HL-60 (cell line): ENCODE data around the gene ZMYND12.

Experiments
- DNase-seq, 2 experiments: peaks; one replicate each; pipeline ENCODE4 v3.0.0-alpha.2; 2010 to 2020; ENCODE audit warnings: low read depth in 1 of 2, low spot score in 1 of 2
- H3K27ac ChIP-seq: fragments of 250-450 bp; sonication (Bioruptor Pico); replicated peaks from 2 replicates; pipeline ENCODE4 v1.5.1; 2020; ENCODE audit warnings: mild to moderate bottlenecking, moderate library complexity
- H3K27me3 ChIP-seq: fragments of 250-450 bp; sonication (Bioruptor Pico); 2 replicates; pipeline ENCODE4 v1.5.1; 2021; ENCODE audit warnings: mild to moderate bottlenecking, moderate library complexity; ENCODE audit not compliant: insufficient read depth, poor library complexity, severe bottlenecking
- H3K4me3 ChIP-seq: replicated peaks from 2 replicates; pipeline ENCODE4 v1.5.1; 2011; ENCODE audit warnings: mild to moderate bottlenecking, control low read depth, low read length; ENCODE audit not compliant: insufficient read depth
- GABPA ChIP-seq: IDR thresholded peaks from 2 replicates; pipeline ENCODE4 v1.6.1; 2012; ENCODE audit warnings: low read depth
- POLR2AphosphoS5 ChIP-seq: IDR thresholded peaks from 2 replicates; pipeline ENCODE4 v1.6.1; 2012; ENCODE audit warnings: low read depth
- SPI1 ChIP-seq: IDR thresholded peaks from 2 replicates; pipeline ENCODE4 v1.6.1; 2012; ENCODE audit warnings: low read depth, mild to moderate bottlenecking, borderline replicate concordance
- TF ChIP-seq, protein P1 (sequence below): IDR thresholded peaks from one replicate; pipeline ENCODE4 v1.5.1; 2011; ENCODE audit warnings: low read length, control low read depth, inconsistent platforms; ENCODE audit not compliant: insufficient read depth
- TF ChIP-seq, protein P2 (sequence below): IDR thresholded peaks from 2 replicates; pipeline ENCODE4 v1.6.1; 2012; ENCODE audit warnings: low read depth; ENCODE audit not compliant: insufficient replicate concordance

The ZMYND12 gene

DNA sequence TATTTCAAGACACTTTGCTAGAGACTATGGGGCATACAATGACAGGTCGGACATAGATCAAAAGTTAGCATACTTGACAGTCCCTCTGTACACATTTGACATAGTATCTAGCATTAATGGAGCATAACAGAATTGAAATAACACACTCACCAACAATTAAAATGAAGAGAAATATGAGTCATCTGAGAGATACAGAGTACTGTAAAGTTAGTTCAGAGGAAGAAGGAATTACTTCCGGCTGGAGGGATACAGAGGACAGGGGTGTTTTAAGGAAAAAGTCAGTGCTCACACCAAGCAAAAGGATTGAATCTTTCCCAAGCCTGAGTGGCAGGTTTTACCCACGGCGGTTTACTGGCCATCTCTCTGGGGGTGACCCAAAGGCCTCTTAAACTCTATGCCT, 2.4 kb downstream of the ZMYND12 start:
- Histone ChIP-seq H3K27ac (no peak overlapping the region), H3K27me3 (no peaks in the 10 kb centered on the region), H3K4me3 (no peak overlapping the region)
- TF ChIP-seq SPI1 = no peak
- no peak for TF ChIP-seq GABPA
- TF ChIP-seq, protein P1, sequence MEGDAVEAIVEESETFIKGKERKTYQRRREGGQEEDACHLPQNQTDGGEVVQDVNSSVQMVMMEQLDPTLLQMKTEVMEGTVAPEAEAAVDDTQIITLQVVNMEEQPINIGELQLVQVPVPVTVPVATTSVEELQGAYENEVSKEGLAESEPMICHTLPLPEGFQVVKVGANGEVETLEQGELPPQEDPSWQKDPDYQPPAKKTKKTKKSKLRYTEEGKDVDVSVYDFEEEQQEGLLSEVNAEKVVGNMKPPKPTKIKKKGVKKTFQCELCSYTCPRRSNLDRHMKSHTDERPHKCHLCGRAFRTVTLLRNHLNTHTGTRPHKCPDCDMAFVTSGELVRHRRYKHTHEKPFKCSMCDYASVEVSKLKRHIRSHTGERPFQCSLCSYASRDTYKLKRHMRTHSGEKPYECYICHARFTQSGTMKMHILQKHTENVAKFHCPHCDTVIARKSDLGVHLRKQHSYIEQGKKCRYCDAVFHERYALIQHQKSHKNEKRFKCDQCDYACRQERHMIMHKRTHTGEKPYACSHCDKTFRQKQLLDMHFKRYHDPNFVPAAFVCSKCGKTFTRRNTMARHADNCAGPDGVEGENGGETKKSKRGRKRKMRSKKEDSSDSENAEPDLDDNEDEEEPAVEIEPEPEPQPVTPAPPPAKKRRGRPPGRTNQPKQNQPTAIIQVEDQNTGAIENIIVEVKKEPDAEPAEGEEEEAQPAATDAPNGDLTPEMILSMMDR = no peak
- no peak for TF ChIP-seq POLR2AphosphoS5
- TF ChIP-seq, protein P2, sequence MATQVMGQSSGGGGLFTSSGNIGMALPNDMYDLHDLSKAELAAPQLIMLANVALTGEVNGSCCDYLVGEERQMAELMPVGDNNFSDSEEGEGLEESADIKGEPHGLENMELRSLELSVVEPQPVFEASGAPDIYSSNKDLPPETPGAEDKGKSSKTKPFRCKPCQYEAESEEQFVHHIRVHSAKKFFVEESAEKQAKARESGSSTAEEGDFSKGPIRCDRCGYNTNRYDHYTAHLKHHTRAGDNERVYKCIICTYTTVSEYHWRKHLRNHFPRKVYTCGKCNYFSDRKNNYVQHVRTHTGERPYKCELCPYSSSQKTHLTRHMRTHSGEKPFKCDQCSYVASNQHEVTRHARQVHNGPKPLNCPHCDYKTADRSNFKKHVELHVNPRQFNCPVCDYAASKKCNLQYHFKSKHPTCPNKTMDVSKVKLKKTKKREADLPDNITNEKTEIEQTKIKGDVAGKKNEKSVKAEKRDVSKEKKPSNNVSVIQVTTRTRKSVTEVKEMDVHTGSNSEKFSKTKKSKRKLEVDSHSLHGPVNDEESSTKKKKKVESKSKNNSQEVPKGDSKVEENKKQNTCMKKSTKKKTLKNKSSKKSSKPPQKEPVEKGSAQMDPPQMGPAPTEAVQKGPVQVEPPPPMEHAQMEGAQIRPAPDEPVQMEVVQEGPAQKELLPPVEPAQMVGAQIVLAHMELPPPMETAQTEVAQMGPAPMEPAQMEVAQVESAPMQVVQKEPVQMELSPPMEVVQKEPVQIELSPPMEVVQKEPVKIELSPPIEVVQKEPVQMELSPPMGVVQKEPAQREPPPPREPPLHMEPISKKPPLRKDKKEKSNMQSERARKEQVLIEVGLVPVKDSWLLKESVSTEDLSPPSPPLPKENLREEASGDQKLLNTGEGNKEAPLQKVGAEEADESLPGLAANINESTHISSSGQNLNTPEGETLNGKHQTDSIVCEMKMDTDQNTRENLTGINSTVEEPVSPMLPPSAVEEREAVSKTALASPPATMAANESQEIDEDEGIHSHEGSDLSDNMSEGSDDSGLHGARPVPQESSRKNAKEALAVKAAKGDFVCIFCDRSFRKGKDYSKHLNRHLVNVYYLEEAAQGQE = no peak
- DNase-seq = no peak

DNA sequence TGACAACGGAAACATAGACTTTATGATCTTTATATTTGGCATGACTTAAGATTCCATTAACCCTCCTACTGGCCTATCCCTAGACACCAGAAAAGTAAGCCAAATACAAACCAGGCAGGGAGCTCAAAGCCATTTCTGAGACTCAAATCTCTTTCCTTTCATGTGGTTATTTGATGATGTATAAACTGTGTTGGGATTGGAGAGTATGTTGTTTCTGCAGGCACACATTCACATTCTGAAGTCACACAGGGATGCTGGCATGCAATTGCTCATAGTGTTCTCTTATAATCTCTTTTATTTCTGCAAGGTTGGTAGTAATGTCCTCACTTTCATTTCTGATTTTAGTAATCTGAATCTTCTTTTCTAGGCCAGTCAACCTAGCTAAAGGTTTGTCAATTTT, 5.8 kb downstream of the ZMYND12 start:
- Histone ChIP-seq H3K27ac (no peak overlapping the region), H3K27me3 (no peaks in the 10 kb centered on the region), H3K4me3 (no peak overlapping the region)
- DNase-seq = no peak
- TF ChIP-seq SPI1 = no peak
- TF ChIP-seq GABPA = no peak
- TF ChIP-seq, protein P2 = no peak

DNA sequence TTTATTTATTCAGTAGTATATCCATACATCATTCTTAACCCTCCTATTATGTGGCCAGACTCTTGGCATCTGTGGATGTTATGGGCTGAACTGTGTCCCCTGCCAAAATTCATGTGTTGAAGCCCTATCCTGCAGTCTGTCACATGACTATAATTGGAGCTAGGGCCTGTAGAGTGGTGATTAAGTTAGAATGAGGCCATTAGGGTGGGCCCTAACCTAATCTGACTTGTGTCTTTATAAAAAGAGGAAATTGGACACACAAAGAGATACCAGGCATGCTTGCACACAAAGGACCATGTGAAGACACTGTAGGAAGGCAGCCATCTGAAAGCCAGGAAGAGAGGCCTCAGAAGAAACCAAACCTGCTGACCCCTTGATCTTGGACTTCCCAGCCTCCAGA, 6.6 kb downstream of the ZMYND12 start:
- H3K27ac ChIP-seq = no peak overlapping the region
- TF ChIP-seq POLR2AphosphoS5 = no peak
- H3K27me3 ChIP-seq = no peaks in the 10 kb centered on the region
- no peak for DNase-seq
- H3K4me3 ChIP-seq = no peak overlapping the region

DNA sequence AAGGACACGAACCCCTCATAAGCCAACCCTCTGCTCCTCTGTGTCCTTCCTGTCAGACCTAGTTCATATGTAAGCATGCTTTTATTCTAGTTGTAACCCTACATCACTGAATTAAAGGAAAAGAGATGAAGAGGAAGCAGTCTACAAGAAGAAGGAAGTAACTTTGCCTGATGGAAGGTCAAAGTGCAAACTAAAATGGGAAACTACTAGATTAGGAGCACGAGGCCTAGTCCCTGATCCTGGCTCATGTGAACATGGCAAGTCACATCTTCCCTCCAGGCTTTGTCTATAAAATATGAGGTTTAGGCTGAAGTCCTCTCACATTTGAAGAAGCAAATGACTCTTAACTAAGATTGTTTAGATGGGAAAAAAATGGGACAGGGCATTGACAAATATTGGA, 13.2 kb downstream of the ZMYND12 start:
- Histone ChIP-seq H3K4me3 (no peak overlapping the region), H3K27me3 (no peaks in the 10 kb centered on the region), H3K27ac (no peak overlapping the region)
- DNase-seq = peak in 1 of 2 experiments; percentile 10
- TF ChIP-seq POLR2AphosphoS5 (no peak), GABPA (0 out of 2 replicates have a peak, but pooled peaks have one; percentile 14), SPI1 (no peak)
- TF ChIP-seq, protein P1 = no peak
- TF ChIP-seq, protein P2 = no peak
